IPS-NIHi7 (cell line): ENCODE results near the gene AFF2.

Source experiments
- DNase-seq: peaks from one replicate; pipeline ENCODE4 v3.0.0; 2012; ENCODE audit warnings: mixed read lengths; ENCODE audit errors: extremely low spot score

AFF2 gene

GRCh38 chrX:148926371-148926770 is 426.0 kb downstream of the AFF2 start:
- DNase-seq: no peak

GRCh38 chrX:148928811-148929210 is 428.4 kb downstream of the AFF2 start:
- no peak for DNase-seq

DNA sequence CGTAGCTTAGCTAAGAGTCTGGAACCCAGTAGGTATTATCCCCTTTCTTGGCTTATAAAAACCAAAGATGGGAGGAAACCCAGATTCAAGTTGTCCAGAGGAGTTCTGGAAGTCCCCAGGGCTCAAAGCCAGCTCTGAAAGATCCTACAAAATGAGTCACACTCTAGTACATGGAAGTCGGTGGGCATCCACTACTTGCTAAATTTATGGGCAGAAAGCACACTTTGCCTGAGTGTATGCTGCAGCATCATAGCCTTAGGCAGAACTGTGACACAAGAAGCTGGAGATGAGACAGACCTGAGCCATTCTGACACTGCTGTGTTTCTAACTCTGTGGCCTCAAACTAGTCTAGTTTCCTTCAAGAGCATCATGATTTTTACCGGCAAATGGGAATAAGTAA is 429.3 kb downstream of the AFF2 start:
- DNase-seq: no peak

- no peak for DNase-seq
These were observed 429.9 kb downstream of the AFF2 start for GRCh38 chrX:148930206-148930729.

DNA sequence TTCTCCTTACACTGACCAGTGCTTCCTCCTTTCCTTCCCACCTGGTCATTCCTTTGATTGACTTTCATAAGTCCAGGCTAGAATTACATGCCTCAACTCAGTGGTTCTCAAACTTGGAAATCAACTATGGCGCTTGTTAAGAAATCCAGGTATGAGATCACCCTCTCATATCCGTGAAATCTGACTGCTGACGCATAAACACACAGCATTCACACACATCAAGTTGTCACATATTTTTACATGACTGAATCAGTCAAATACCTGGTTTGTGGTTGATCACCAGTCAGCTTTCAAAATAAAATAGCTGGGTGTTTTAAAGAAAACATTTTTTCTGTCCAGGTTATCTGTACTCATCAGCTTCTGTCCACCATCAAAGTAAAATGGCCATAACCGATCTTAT is 433.5 kb downstream of the AFF2 start:
- no peak for DNase-seq

DNA sequence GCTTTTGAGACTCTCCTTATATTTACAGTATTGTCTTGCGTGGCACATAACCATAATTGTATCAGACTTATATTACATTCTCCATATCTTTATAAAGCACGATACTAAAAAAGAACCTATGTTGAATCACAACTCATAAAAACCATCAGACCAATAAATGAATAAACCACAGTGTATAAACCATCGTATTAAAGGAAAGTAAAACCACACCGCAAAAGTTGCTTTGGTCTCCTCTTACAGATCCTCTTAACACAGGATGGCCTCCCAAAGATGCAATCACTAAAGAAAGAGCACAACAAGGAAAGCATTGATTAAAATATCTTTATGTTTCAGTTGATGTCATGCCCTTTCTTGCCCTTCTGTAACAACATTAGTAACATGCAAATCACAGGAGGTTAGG is 437.9 kb downstream of the AFF2 start:
- no peak for DNase-seq

GRCh38 chrX:148940411-148940996 is 440.1 kb downstream of the AFF2 start:
- no peak for DNase-seq

GRCh38 chrX:148942754-148943153 is 442.3 kb downstream of the AFF2 start:
- no peak for DNase-seq

GRCh38 chrX:148947399-148947975 is 447.1 kb downstream of the AFF2 start:
- DNase-seq: no peak

DNA sequence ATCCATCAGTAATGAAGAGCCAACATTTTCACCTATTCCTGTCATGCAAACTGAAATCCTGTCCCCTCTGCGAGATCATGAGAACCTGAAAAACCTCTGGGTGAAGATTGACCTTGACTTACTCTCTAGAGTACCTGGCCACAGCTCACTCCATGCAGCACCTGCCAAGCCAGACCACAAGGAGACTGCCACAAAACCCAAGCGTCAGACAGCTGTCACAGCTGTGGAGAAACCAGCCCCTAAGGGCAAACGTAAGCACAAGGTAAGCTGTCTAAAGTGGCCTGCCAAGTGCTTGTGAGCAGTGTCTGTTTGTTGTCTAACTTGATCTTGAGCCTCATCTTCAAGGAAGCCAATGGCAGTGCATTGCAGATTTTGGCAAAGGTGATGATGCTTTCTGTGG is 455.9 kb downstream of the AFF2 start:
- DNase-seq: no peak

DNA sequence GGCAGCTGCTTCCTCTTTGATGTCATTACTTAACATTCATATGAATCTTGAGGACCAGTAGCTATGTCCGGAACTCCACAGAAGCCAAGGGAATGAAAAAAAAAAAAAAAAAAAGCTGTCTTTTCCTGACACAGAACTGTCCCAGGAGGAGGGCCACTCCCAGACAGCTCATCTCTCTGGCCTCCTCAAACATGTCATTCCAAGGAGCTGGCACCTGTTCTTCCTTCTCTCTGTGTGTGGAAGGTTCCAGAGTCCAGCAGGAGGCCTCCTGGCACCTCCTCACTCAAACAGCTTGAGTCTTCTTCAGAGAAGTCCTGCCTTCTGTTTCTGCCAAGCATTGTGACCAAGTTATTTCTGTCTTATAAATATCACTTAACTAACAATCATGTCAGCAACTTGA is 458.5 kb downstream of the AFF2 start:
- DNase-seq: no peak

- DNase-seq: no peak
These were observed 459.6 kb downstream of the AFF2 start for GRCh38 chrX:148960060-148960459.

DNA sequence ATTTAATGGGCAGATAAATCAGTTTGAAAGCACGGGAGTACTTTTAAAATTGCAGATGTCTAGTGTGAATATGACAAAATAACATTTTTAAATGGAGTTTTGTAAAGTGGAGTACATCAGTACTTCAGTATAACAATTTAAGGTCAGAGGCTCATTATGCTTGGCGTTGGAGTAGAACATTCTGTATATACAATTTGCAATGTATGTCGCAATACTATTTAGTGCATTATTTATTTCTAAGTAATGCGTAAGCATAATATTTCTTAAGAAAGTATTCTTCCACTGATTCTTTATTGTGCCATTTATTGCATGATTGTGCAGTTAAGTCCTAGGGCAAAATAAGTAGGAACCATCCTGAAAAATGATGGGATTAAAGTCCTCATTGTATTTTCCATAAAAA is 461.6 kb downstream of the AFF2 start:
- no peak for DNase-seq

DNA sequence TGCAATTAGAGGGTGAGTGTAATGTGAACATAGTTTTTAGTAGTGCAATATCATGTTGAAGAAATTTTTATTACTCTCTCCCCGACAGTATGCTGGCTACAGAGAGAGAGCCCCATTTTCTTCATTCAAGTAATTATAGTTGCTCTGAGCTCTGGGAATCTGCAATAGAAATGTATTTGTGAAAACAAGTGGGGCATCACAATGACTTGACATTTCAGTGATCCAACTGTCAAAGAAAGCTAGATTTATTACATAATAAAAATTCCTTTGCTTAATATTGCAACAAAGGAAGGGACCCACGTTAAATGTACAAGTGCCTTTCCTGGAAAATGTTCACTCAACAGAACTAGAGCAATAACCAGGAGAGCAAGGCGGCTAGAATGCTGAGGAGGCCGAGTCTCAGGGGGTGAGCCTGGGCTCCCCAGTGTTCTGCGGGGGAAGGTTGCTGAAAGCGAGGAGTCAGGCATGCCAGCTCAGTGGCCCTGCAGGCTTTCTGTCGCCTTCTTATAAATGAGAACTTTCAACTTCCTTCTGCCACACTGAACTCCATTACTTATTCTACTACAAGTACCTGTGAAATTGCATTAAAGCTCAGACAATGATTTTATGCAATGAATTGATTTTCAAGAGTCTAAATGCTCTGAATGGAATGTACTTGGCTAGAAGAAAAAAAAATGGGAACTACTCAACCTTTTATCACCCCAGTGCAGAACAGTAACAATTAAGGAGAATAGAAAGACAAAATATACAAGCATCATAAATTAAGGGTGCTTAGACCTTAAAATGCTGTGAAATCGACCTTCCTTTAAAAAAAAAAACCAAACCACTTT is 476.4 kb downstream of the AFF2 start:
- no peak for DNase-seq

- DNase-seq: no peak
These were observed 479.4 kb downstream of the AFF2 start for GRCh38 chrX:148979786-148980185.

- DNase-seq: no peak
These were observed 483.8 kb downstream of the AFF2 start for GRCh38 chrX:148984238-148984637.

- no peak for DNase-seq
These were observed 491.1 kb downstream of the AFF2 start for GRCh38 chrX:148991502-148991901.

DNA sequence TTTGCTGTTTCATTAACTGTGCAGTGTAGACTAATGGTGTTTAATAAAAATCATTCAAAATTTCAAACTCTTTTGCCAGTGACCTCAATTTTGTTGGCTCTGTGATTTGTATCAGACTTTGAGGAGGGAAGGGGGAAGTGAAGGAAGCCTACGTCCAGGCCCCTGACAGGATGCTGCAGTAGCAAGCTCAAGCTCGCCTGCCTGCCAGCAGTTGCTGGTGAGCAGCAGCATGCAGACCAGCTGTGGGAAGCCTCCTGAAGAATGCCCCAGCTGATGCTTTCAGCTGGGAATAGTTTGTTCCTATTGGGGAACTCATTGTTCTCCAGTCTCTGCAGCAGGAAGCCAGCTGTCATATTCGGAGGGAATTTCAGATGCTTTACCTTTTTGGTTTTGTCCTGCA is 495.2 kb downstream of the AFF2 start:
- no peak for DNase-seq

DNA sequence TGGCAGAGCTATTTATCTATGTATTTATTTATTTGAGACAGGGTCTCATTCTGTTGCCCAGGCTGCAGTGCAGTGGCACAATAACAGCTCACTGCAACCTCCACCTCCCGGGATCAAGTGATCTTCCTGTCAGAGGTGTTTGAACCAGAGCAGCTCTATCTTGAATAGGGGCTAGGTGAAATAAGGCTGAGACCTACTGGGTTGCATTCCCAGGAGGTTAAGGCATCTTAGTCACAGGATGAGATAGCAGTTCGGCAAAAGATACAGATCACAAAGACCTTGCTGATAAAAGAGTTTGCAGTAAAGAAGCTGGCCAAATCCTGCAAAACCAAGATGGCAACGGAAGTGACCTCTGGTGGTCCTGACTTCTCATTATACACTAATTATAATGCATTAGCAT is 501.9 kb downstream of the AFF2 start:
- no peak for DNase-seq

- DNase-seq: no peak
These were observed 503.6 kb downstream of the AFF2 start for GRCh38 chrX:149003863-149004660.

DNA sequence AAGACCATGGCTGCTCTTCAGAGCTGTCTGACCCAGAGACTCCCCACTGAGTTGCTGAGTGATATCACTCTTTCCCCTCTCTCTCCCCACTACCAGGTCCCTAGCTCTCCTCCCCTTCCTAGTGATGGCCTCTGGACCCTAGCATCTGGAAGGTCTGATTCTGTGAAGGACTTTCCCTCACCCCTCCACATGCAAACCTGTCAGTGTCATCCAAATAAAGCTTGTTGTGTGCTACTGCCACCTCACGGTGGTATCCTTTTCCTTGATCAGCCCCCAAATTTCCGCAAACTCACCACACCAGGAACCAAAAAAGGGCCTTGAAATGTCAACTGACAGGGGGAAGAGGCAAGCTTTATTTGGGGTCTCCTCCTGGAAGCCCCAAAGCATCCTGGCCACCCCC is 504.5 kb downstream of the AFF2 start:
- peak; percentile 28 for DNase-seq

DNA sequence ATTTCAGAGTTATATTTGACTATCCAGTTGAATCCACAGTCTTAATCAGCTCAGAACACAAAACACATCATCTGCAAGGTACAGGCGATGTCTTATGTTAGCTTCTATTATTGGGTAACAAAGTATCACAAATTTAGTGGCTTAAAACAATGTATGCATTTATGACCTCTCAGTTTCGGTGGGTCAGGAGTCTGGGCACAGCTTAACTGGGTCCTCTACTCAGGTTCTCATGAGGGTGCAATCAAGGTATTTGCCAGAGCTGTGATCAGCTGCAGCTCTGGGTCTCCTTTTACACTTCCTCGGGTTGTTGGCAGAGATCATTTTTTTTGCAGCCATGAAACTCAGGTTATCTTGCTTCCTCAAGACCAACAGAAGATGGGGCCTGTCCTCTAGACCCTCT is 505.8 kb downstream of the AFF2 start:
- DNase-seq: no peak
